PC-3 (cell line): ENCODE data around the gene SPEM1. TPM values are rescaled to one million over a fixed set of nuclear protein-coding genes. Genes with fewer than 3 reads are reported as not detected.

Source experiments
- ATAC-seq: fragments of 200-7000 bp; cut with Tn5 transposase; 2 replicates; pipeline ENCODE4 v1.9.1; 2020; ENCODE audit warnings: mild to moderate bottlenecking, moderate library complexity
- BruUV-seq: library from RNA; stranded (reverse); fragments of 400-500 nt; replicated peaks from 2 replicates; lab custom pipeline; 2021; lab: Mats Ljungman, UMichigan
- CTCF ChIA-PET: fragments of 300-600 bp; sonication (Branson Sonifier 250); formaldehyde crosslinking; loops from one replicate; lab custom pipeline; 2022; ENCODE audit warnings: antibody characterized with exemption; lab: Charles Lee
- POLR2A ChIA-PET: fragments of 300-600 bp; sonication (Branson Sonifier 250); formaldehyde crosslinking; loops from one replicate; lab custom pipeline; 2022; ENCODE audit warnings: antibody characterized with exemption; ENCODE audit not compliant: unreplicated experiment; lab: Charles Lee
- DNase-seq: peaks from one replicate; pipeline ENCODE4 v3.0.0-alpha.2; 2015
- H2AFZ ChIP-seq: fragments of 300-600 bp; sonication (generic); 2 replicates; pipeline ENCODE4 v1.6.0; 2016; ENCODE audit warnings: antibody characterized with exemption, low read length
- H3F3A ChIP-seq: fragments of 300-600 bp; sonication (generic); one replicate; pipeline ENCODE4 v1.6.0; 2017; ENCODE audit warnings: antibody characterized with exemption, low read length, control low read depth, mild to moderate bottlenecking; ENCODE audit not compliant: unreplicated experiment
- H3K27ac ChIP-seq: fragments of 300-600 bp; sonication (generic); 2 replicates; pipeline ENCODE4 v1.5.1; 2016; ENCODE audit warnings: mild to moderate bottlenecking, low read length
- H3K27me3 ChIP-seq: fragments of 300-600 bp; sonication (generic); 2 replicates; pipeline ENCODE4 v1.6.1; 2016; ENCODE audit warnings: low read length, mixed read lengths
- H3K36me3 ChIP-seq: fragments of 300-600 bp; sonication (generic); 2 replicates; pipeline ENCODE4 v1.6.1; 2016; ENCODE audit warnings: low read depth, mixed run types, low read length, mixed read lengths
- H3K4me1 ChIP-seq: fragments of 300-600 bp; sonication (generic); 2 replicates; pipeline ENCODE4 v1.5.1; 2016; ENCODE audit warnings: low read length; ENCODE audit not compliant: insufficient read depth
- H3K4me2 ChIP-seq: fragments of 300-600 bp; sonication (generic); 2 replicates; pipeline ENCODE4 v1.6.0; 2016; ENCODE audit warnings: low read length
- H3K4me3 ChIP-seq: fragments of 300-600 bp; sonication (generic); 2 replicates; pipeline ENCODE4 v1.5.1; 2016; ENCODE audit warnings: mild to moderate bottlenecking, low read length, mixed read lengths
- H3K79me2 ChIP-seq: fragments of 300-600 bp; sonication (generic); 2 replicates; pipeline ENCODE4 v1.6.1; 2017; ENCODE audit warnings: low read length, mixed read lengths
- H3K9ac ChIP-seq: fragments of 300-600 bp; sonication (generic); 2 replicates; pipeline ENCODE4 v1.6.0; 2016; ENCODE audit warnings: mild to moderate bottlenecking, low read length
- H3K9me2 ChIP-seq: fragments of 300-600 bp; sonication (generic); replicated peaks from 2 replicates; pipeline ENCODE4 v1.6.1; 2016; ENCODE audit warnings: mixed run types, low read length, mixed read lengths
- H3K9me3 ChIP-seq: fragments of 300-600 bp; sonication (generic); 2 replicates; pipeline ENCODE4 v1.6.1; 2016; ENCODE audit warnings: low read length, mixed read lengths
- H4K20me1 ChIP-seq: fragments of 300-600 bp; sonication (generic); 2 replicates; pipeline ENCODE4 v1.6.1; 2016; ENCODE audit warnings: low read length, mixed read lengths
- EZH2 ChIP-seq: fragments of 300-600 bp; sonication (generic); IDR thresholded peaks from one replicate; pipeline ENCODE4 v1.6.1; 2017; ENCODE audit warnings: antibody characterized with exemption, mild to moderate bottlenecking, low read length; ENCODE audit not compliant: unreplicated experiment
- EZH2phosphoT487 ChIP-seq: fragments of 300-600 bp; sonication (generic); IDR thresholded peaks from 2 replicates; pipeline ENCODE4 v1.6.1; 2018; ENCODE audit warnings: mild to moderate bottlenecking, antibody characterized with exemption, low read length, borderline replicate concordance
- intact Hi-C: fragments of 100-400 bp; cut with micrococcal nuclease; formaldehyde crosslinking; loops from 2 replicates; pipeline ENCODE4 v1.9.0; 2023
- total RNA-seq: library from RNA; depleted of rRNA; stranded (reverse); fragments of >200 nt; gene quantifications from 2 replicates; pipeline ENCODE4 v1.2.3, GENCODE V29; 2014
- TF ChIP-seq, protein P1 (sequence below): fragments of 300-600 bp; sonication (generic); conservative IDR thresholded peaks from 2 replicates; pipeline ENCODE4 v1.5.1; 2017; ENCODE audit warnings: antibody characterized with exemption, low read depth, mild to moderate bottlenecking, low read length

SPEM1 gene
- total RNA-seq, 1 experiment from 2014 or later: not detected

GRCh38 chr17:7418472-7419152 lies 1.5 kb upstream of the SPEM1 start:
- POLR2A ChIA-PET: no interaction called here
- ATAC-seq: no peak
- intact Hi-C loops: no loop called here
- Histone ChIP-seq H3K9ac (no peak overlapping the region), H3F3A (no peaks in the 10 kb centered on the region), H3K4me1 (no peaks in the 10 kb centered on the region), H3K79me2 (no peaks in the 10 kb centered on the region), H3K27ac (no peak overlapping the region), H2AFZ (no peak overlapping the region), H3K9me2 (no peaks in the 10 kb centered on the region), H3K36me3 (no peaks in the 10 kb centered on the region), H3K4me3 (no peak overlapping the region), H3K27me3 (no peaks in the 10 kb centered on the region), H3K4me2 (no peak overlapping the region), H3K9me3 (no peaks in the 10 kb centered on the region), H4K20me1 (no peaks in the 10 kb centered on the region)
- no peak for TF ChIP-seq EZH2phosphoT487
- no peak for TF ChIP-seq EZH2
- TF ChIP-seq, protein P1, sequence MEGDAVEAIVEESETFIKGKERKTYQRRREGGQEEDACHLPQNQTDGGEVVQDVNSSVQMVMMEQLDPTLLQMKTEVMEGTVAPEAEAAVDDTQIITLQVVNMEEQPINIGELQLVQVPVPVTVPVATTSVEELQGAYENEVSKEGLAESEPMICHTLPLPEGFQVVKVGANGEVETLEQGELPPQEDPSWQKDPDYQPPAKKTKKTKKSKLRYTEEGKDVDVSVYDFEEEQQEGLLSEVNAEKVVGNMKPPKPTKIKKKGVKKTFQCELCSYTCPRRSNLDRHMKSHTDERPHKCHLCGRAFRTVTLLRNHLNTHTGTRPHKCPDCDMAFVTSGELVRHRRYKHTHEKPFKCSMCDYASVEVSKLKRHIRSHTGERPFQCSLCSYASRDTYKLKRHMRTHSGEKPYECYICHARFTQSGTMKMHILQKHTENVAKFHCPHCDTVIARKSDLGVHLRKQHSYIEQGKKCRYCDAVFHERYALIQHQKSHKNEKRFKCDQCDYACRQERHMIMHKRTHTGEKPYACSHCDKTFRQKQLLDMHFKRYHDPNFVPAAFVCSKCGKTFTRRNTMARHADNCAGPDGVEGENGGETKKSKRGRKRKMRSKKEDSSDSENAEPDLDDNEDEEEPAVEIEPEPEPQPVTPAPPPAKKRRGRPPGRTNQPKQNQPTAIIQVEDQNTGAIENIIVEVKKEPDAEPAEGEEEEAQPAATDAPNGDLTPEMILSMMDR: no peak
- no peak for DNase-seq
- TSS peak; percentile 44 for BruUV-seq
- CTCF ChIA-PET: no interaction called here

GRCh38 chr17:7421186-7421585 lies 1.1 kb downstream of the SPEM1 start:
- H3K36me3 ChIP-seq: no peaks in the 10 kb centered on the region
- no peak overlapping the region for H3K27ac ChIP-seq
- POLR2A ChIA-PET: no interaction called here
- no peak overlapping the region for H3K4me2 ChIP-seq
- H3K4me3 ChIP-seq: no peak overlapping the region
- no peak for TF ChIP-seq EZH2
- TF ChIP-seq, protein P1: no peak
- no peak for TF ChIP-seq EZH2phosphoT487
- no peaks in the 10 kb centered on the region for H3K9me2 ChIP-seq
- no peak for ATAC-seq
- no peaks in the 10 kb centered on the region for H3K9me3 ChIP-seq
- H2AFZ ChIP-seq: no peak overlapping the region
- no peak overlapping the region for H3K9ac ChIP-seq
- no peaks in the 10 kb centered on the region for H4K20me1 ChIP-seq
- H3K79me2 ChIP-seq: no peaks in the 10 kb centered on the region
- H3K4me1 ChIP-seq: no peaks in the 10 kb centered on the region
- intact Hi-C loops: no loop called here
- CTCF ChIA-PET: no interaction called here
- H3F3A ChIP-seq: no peaks in the 10 kb centered on the region
- no peak for DNase-seq
- H3K27me3 ChIP-seq: no peaks in the 10 kb centered on the region
- no TSS peak for BruUV-seq

GRCh38 chr17:7423679-7424078 lies 3.6 kb downstream of the SPEM1 start:
- Histone ChIP-seq H3K9me3 (no peaks in the 10 kb centered on the region), H3K27me3 (no peaks in the 10 kb centered on the region), H3K36me3 (no peaks in the 10 kb centered on the region), H3K9me2 (no peaks in the 10 kb centered on the region), H2AFZ (no peak overlapping the region), H3K79me2 (no peaks in the 10 kb centered on the region), H3K27ac (no peak overlapping the region), H3K4me3 (no peak overlapping the region), H3K4me2 (no peak overlapping the region), H4K20me1 (no peaks in the 10 kb centered on the region), H3K4me1 (no peaks in the 10 kb centered on the region), H3F3A (no peaks in the 10 kb centered on the region), H3K9ac (no peak overlapping the region)
- ChIA-PET POLR2A (no interaction called here), CTCF (no interaction called here)
- TF ChIP-seq EZH2phosphoT487 (no peak), EZH2 (no peak)
- TF ChIP-seq, protein P1: no peak
- no peak for ATAC-seq
- no peak for DNase-seq
- intact Hi-C loops: no loop called here
- BruUV-seq: no TSS peak
